Gastrocnemius medialis (tissue), 4 donors: Measurements from ENCODE around the gene PIK3C2G.

Experiments
- POLR2A ChIP-seq, 2 donors: fragments of 450-650 bp; IDR thresholded peaks; one replicate each; pipeline ENCODE4 v1.6.1; 2017; ENCODE audit warnings: antibody characterized with exemption in 2 of 2, mild to moderate bottlenecking in 2 of 2, moderate library complexity in 2 of 2
- TF ChIP-seq, protein P1 (sequence below), 5 experiments: fragments of 450-650 bp in 3 of 5; fragments of 200-600 bp in 2 of 5; sonication (generic) in 2 of 5; IDR thresholded peaks in 4 of 5; conservative IDR thresholded peaks in 1 of 5; 1 replicate in 4 of 5; 2 replicates in 1 of 5; pipeline ENCODE4 v1.5.1; 2016 to 2019; ENCODE audit warnings: antibody characterized with exemption in 5 of 5, mild to moderate bottlenecking in 3 of 5, moderate library complexity in 3 of 5

DNA sequence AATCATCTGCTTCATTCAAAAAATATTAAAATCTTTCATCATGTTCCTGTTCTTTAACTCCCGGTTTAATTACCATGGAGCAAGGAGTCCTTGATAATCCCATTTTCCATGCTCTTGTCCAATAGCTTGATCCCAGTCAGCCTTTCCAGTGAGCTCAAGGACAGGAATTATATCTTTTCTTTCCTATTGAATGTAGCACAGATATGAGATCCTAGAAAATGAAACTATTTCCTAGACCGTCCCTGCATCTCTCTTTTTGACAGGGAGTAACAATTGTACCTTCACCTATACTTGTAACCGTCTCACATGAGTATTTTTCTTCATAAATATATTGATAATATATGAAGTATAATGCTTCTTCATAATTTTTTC, 35.6 kb downstream of the PIK3C2G start:
- TF ChIP-seq, protein P1, sequence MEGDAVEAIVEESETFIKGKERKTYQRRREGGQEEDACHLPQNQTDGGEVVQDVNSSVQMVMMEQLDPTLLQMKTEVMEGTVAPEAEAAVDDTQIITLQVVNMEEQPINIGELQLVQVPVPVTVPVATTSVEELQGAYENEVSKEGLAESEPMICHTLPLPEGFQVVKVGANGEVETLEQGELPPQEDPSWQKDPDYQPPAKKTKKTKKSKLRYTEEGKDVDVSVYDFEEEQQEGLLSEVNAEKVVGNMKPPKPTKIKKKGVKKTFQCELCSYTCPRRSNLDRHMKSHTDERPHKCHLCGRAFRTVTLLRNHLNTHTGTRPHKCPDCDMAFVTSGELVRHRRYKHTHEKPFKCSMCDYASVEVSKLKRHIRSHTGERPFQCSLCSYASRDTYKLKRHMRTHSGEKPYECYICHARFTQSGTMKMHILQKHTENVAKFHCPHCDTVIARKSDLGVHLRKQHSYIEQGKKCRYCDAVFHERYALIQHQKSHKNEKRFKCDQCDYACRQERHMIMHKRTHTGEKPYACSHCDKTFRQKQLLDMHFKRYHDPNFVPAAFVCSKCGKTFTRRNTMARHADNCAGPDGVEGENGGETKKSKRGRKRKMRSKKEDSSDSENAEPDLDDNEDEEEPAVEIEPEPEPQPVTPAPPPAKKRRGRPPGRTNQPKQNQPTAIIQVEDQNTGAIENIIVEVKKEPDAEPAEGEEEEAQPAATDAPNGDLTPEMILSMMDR (IDR thresholded peaks at IDR 0.05 in 4 of 5, conservative IDR thresholded peaks at IDR 0.05 in 1 of 5), result no peak
- no peak for TF ChIP-seq POLR2A (IDR thresholded peaks at IDR 0.05)
